Body of pancreas (tissue), 4 donors: ENCODE measurements around the gene FAM24B. TPM values are rescaled to one million over a fixed set of nuclear protein-coding genes. Genes with fewer than 3 reads are reported as not detected.

Experiments
- ATAC-seq: fragments of 150-250 bp; one replicate; pipeline ENCODE4 v1.9.1; 2016
- DNase-seq, 4 donors: peaks; one replicate each; pipeline ENCODE4 v3.0.0-alpha.2; 2019
- H3K27ac ChIP-seq, 4 donors: fragments of 200-600 bp; sonication (generic); 1 replicate in 3 of 4; 2 replicates in 1 of 4; pipeline versions ENCODE4 v1.5.1 to v1.6.1; 2016 to 2019; ENCODE audit warnings: mild to moderate bottlenecking in 1 of 4, mixed read lengths in 1 of 4, moderate library complexity in 1 of 4
- H3K27me3 ChIP-seq, 2 donors: fragments of 200-600 bp; sonication (generic); one replicate each; pipeline ENCODE4 v1.6.0; 2016; ENCODE audit warnings: mild to moderate bottlenecking in 1 of 2
- H3K36me3 ChIP-seq, 2 donors: fragments of 200-600 bp; sonication (generic); replicated peaks in 1 of 2; 2 replicates each; pipeline ENCODE4 v1.5.1; 2016; ENCODE audit warnings: low read depth in 2 of 2; ENCODE audit not compliant: insufficient read depth in 1 of 2
- H3K4me1 ChIP-seq: fragments of 200-600 bp; sonication (generic); one replicate; pipeline ENCODE4 v1.6.0; 2016
- H3K4me3 ChIP-seq, 2 donors: fragments of 200-600 bp; sonication (generic); 1 replicate in 1 of 2; 2 replicates in 1 of 2; pipeline ENCODE4 v1.5.1; 2016 to 2019
- H3K9me3 ChIP-seq, 3 donors: fragments of 200-600 bp; sonication (generic); 1 replicate in 2 of 3; 2 replicates in 1 of 3; pipeline ENCODE4 v1.5.1; 2016
- POLR2A ChIP-seq, 3 donors: fragments of 450-650 bp; IDR thresholded peaks; one replicate each; pipeline ENCODE4 v1.6.1; 2016; ENCODE audit warnings: antibody characterized with exemption in 3 of 3, mild to moderate bottlenecking in 2 of 3
- WGBS, 2 donors: methylation state at CpG; one replicate each; pipeline ENCODE4 v1.1.5; 2017; 5-methylcytosine and 5-hydroxymethylcytosine counted together
- intact Hi-C: fragments of 100-400 bp; cut with DNase I; formaldehyde crosslinking; loops from one replicate; pipeline ENCODE4 v1.15.1; 2023
- total RNA-seq, 2 donors: library from RNA; depleted of rRNA; stranded (reverse); fragments of >200 nt; gene quantifications; one replicate each; pipeline ENCODE4 v1.1.0, GENCODE V29; 2016
- TF ChIP-seq, protein P1 (sequence below), 7 experiments: fragments of 450-650 bp in 4 of 7; fragments of 200-600 bp in 3 of 7; sonication (generic) in 3 of 7; IDR thresholded peaks; one replicate each; pipeline ENCODE4 v1.5.1; 2016 to 2019; ENCODE audit warnings: antibody characterized with exemption in 7 of 7

FAM24B gene
- total RNA-seq, 2 donors from 2014 or later, result 4.3 to 7.0 TPM

DNA sequence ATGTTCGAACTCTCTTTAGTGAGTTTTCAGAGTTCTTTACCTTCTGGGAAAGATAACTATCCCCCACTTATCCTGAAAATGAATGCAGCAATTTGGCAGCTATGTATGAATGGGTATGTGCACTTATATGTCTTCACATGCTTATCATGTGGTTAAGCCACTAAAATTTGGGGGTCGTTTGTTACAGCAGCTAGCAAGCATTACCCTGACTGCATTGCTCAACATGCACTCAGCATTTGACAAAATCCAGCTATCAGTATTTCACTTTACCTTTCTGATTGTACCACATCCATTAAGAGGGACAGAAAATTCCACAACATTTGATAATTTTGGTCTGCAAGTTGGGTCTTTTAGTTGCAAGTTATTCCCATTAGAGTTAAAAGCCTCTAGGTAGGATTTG is 43.5 kb downstream of the FAM24B start:
- DNase-seq, result no peak
- peaks cover 39% of the 10 kb centered on the region for H3K4me1 ChIP-seq
- TF ChIP-seq, protein P1, sequence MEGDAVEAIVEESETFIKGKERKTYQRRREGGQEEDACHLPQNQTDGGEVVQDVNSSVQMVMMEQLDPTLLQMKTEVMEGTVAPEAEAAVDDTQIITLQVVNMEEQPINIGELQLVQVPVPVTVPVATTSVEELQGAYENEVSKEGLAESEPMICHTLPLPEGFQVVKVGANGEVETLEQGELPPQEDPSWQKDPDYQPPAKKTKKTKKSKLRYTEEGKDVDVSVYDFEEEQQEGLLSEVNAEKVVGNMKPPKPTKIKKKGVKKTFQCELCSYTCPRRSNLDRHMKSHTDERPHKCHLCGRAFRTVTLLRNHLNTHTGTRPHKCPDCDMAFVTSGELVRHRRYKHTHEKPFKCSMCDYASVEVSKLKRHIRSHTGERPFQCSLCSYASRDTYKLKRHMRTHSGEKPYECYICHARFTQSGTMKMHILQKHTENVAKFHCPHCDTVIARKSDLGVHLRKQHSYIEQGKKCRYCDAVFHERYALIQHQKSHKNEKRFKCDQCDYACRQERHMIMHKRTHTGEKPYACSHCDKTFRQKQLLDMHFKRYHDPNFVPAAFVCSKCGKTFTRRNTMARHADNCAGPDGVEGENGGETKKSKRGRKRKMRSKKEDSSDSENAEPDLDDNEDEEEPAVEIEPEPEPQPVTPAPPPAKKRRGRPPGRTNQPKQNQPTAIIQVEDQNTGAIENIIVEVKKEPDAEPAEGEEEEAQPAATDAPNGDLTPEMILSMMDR (IDR thresholded peaks at IDR 0.05), result no peak
- no peak for TF ChIP-seq POLR2A (IDR thresholded peaks at IDR 0.05)
- WGBS, 2 donors, result 71 to 74% methylated on average over 2 of the region's 2 CpGs
- H3K4me3 ChIP-seq, result no peak overlapping the region
- H3K9me3 ChIP-seq, result no peaks in the 10 kb centered on the region
- no peak for ATAC-seq
- intact Hi-C loops, result no loop called here
- no peaks in the 10 kb centered on the region for H3K27me3 ChIP-seq
- peaks cover 7 to 62% of the 10 kb centered on the region in 2 donors for H3K36me3 ChIP-seq
- H3K27ac ChIP-seq, result peak overlapping the region in 1 of 4 donors; percentile 20

DNA sequence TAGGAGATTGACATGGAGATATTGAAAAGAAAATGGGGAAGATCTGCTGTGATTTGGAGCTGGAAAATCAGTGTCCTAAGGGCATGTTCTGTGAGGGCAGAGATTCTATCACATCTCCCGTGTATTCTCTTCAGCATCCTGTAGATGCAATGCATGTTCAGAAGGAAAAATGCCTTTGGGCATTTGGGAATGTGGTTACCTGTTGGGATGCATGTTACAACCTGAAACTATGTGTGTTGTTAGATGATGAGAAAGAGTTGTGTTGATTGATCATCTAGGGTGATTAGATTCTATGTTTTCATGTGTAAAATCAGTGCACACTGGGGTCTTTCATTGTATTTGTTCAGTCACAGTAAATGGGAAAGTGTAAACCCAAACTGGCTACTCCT is 48.4 kb downstream of the FAM24B start:
- DNase-seq (no peak), ATAC-seq (peak; percentile 12)
- no peaks in the 10 kb centered on the region for H3K4me1 ChIP-seq
- TF ChIP-seq, protein P1 (IDR thresholded peaks at IDR 0.05), result no peak
- TF ChIP-seq POLR2A (IDR thresholded peaks at IDR 0.05), result peak in 2 of 3 donors; percentile 53 to 72
- intact Hi-C loops, result no loop called here
- H3K36me3 ChIP-seq, result peaks cover 7 to 26% of the 10 kb centered on the region in 2 donors
- H3K27me3 ChIP-seq, result no peaks in the 10 kb centered on the region
- WGBS, 2 donors, result 38 to 50% methylated on average over 1 of the region's 1 CpG
- no peak overlapping the region for H3K4me3 ChIP-seq
- H3K27ac ChIP-seq, result peak overlapping the region in 1 of 4 donors; percentile 1
- no peaks in the 10 kb centered on the region for H3K9me3 ChIP-seq

DNA sequence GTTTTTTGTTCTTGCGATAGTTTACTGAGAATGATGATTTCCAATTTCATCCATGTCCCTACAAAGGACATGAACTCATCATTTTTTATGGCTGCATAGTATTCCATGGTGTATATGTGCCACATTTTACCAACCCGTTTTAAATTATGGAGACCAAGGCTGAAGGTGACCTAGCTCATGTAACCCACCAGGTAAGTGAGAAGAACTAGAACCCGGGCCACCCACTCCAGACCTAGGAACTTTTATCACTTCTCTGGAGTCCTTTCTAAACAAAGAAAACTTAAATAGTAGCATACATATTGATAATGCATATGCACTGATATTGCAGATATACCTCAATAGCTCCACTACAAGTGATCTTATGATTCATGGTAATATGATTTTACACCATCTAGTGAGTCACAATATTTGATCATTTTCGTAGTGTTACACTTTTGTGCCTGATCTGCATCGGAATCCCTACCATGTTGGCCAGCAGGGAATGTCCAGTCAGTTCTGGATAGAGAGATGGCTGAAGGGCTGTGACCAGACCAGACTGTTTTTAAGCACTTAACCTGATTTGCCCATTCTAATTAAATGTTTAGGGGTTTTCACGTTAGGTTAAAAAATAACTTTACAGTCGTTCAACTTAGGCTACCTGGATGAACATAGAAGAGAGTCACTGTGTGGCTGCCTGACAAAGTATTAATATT is 49.0 kb downstream of the FAM24B start:
- peak overlapping the region in 1 of 4 donors; percentile 1 for H3K27ac ChIP-seq
- H3K4me3 ChIP-seq, result no peak overlapping the region
- H3K4me1 ChIP-seq, result no peaks in the 10 kb centered on the region
- no peaks in the 10 kb centered on the region for H3K27me3 ChIP-seq
- TF ChIP-seq, protein P1 (IDR thresholded peaks at IDR 0.05), result no peak
- peak in 2 of 3 donors; percentile 56 to 68 for TF ChIP-seq POLR2A (IDR thresholded peaks at IDR 0.05)
- intact Hi-C loops, result no loop called here
- ATAC-seq (peak; percentile 46), DNase-seq (peak in 2 of 4 donors; percentile 30 to 64)
- H3K9me3 ChIP-seq, result no peaks in the 10 kb centered on the region
- H3K36me3 ChIP-seq, result peaks cover 7 to 21% of the 10 kb centered on the region in 2 donors
- WGBS, 2 donors, result 30 to 53% methylated on average over 7 of the region's 7 CpGs

DNA sequence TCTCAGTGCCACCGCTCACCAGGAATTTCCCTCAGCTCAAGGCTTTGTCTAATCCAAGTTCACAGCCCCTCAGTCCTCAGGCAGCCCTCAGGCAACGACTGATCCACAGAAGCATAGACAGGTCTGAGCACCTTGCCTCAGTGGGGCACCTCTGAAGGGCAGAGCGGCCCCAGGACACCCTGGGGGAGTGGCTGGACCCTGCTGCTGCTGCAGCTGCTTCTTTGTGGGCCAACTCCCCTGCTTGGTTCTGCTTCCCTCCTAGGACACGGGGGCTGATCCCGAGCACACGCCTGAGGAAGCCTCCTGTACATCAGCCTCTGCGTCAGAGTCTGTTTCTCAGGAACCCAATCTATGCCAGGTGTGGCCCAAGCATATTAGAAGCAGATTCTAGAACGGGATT is 49.9 kb downstream of the FAM24B start:
- no peaks in the 10 kb centered on the region for H3K27me3 ChIP-seq
- TF ChIP-seq, protein P1 (IDR thresholded peaks at IDR 0.05), result no peak
- peak; percentile 8 to 73 (median 50) for TF ChIP-seq POLR2A (IDR thresholded peaks at IDR 0.05)
- intact Hi-C loops, result no loop called here
- no peaks in the 10 kb centered on the region for H3K9me3 ChIP-seq
- 32 to 38% methylated on average over 5 to 8 of the region's 8 CpGs for WGBS, 2 donors
- H3K36me3 ChIP-seq, result peaks cover 7 to 15% of the 10 kb centered on the region in 2 donors
- ATAC-seq (peak; percentile 43), DNase-seq (peak in 3 of 4 donors; percentile 50 to 61 (median 55))
- H3K4me3 ChIP-seq, result no peak overlapping the region
- H3K27ac ChIP-seq, result peak overlapping the region in 3 of 4 donors; percentile 3 to 71 (median 69)
- H3K4me1 ChIP-seq, result no peaks in the 10 kb centered on the region
